Gastrocnemius medialis (tissue), 4 donors: Measurements from ENCODE around the gene ME3. TPM values are rescaled to one million over a fixed set of nuclear protein-coding genes. Genes with fewer than 3 reads are reported as not detected.

ENCODE experiments used
- ATAC-seq, 2 donors: fragments of 150-250 bp; one replicate each; pipeline ENCODE4 v1.9.1; 2016
- DNase-seq, 2 donors: peaks; one replicate each; pipeline ENCODE4 v3.0.0-alpha.2; 2019
- H3K27ac ChIP-seq, 4 donors: fragments of 200-600 bp; sonication (generic); 1 replicate in 1 of 4; 2 replicates in 3 of 4; pipeline ENCODE4 v1.5.1; 2016 to 2018; ENCODE audit warnings: mild to moderate bottlenecking in 2 of 4, moderate library complexity in 1 of 4
- H3K27me3 ChIP-seq, 3 donors: fragments of 200-600 bp; sonication (generic) in 2 of 3; 1 replicate in 1 of 3; 2 replicates in 2 of 3; pipeline versions ENCODE4 v1.5.1 to v1.6.0; 2016 to 2019; ENCODE audit warnings: mild to moderate bottlenecking in 1 of 3, moderate library complexity in 1 of 3
- H3K36me3 ChIP-seq, 2 donors: fragments of 200-600 bp; sonication (generic) in 1 of 2; one replicate each; pipeline ENCODE4 v1.5.1; 2017 to 2018
- H3K4me1 ChIP-seq, 2 donors: fragments of 200-600 bp; sonication (generic) in 1 of 2; one replicate each; pipeline ENCODE4 v1.5.1; 2016 to 2017; ENCODE audit warnings: mild to moderate bottlenecking in 2 of 2
- H3K4me3 ChIP-seq, 4 donors: fragments of 200-600 bp; sonication (generic) in 3 of 4; 1 replicate in 1 of 4; 2 replicates in 3 of 4; pipeline ENCODE4 v1.5.1; 2016 to 2019; ENCODE audit warnings: mild to moderate bottlenecking in 2 of 4
- H3K9me3 ChIP-seq, 3 donors: fragments of 200-600 bp; sonication (generic) in 2 of 3; 1 replicate in 1 of 3; 2 replicates in 2 of 3; pipeline ENCODE4 v1.5.1; 2016 to 2019
- POLR2A ChIP-seq, 2 donors: fragments of 450-650 bp; IDR thresholded peaks; one replicate each; pipeline ENCODE4 v1.6.1; 2017; ENCODE audit warnings: antibody characterized with exemption in 2 of 2, mild to moderate bottlenecking in 2 of 2, moderate library complexity in 2 of 2
- in situ Hi-C, 4 donors: fragments of 200-750 bp; cut with MboI; loops; one replicate each; pipeline versions ENCODE4 v1.15.0 to v1.8.0; 2017; ENCODE audit warnings: low sequenced_read_pairs in 4 of 4
- intact Hi-C: fragments of 100-400 bp; cut with DNase I; formaldehyde crosslinking; loops from one replicate; pipeline ENCODE4 v1.15.1; 2023; ENCODE audit warnings: low total_unique reads
- total RNA-seq, 4 donors: library from RNA; depleted of rRNA; stranded (reverse); fragments of >200 nt; gene quantifications; one replicate each; pipeline versions ENCODE4 v1.1.0 to v1.2.3, GENCODE V29; 2016
- TF ChIP-seq, protein P1 (sequence below), 5 experiments: fragments of 450-650 bp in 3 of 5; fragments of 200-600 bp in 2 of 5; sonication (generic) in 2 of 5; IDR thresholded peaks in 4 of 5; conservative IDR thresholded peaks in 1 of 5; 1 replicate in 4 of 5; 2 replicates in 1 of 5; pipeline ENCODE4 v1.5.1; 2016 to 2019; ENCODE audit warnings: antibody characterized with exemption in 5 of 5, mild to moderate bottlenecking in 3 of 5, moderate library complexity in 3 of 5

The ME3 gene
- total RNA-seq, 4 donors from 2014 or later = 4.2 to 17.0 (median 15.7) TPM

DNA sequence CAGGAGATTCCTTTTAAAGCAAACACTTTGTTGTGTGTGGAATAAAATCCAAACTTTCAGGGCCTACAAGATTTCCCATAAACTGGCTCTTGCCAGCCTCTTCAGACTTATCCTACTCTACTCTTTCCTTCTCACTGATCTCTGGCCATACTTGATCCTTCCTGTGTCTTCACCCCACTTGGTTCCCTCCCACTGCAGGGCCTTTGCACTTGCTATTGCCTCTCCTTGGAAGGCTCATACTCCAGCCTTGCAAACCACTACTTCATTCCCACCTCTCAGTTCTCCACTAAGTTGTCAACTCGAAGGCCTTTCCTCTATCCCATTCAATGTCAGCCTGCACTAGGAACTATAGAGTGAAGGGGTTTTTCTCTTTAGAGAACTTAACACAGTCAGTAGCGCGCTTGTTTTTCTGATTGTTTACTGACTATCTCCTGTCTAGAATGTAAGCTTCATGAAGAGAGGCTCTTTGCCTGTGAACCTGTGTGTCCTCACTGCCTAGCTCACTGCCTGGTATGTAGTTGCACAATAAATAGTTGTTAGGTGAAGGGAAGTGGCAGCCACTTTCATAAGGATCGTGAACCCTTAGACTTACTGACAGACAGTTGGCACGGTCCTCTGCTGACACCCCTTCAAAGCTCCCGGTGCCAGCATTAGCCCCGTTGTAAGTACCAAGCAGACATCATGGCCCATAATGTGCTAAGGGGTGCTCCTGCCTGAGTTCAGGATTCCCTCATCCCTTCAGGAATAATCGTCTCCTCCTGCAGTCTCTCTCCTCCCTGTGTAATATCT is 833 bp upstream of the ME3 start:
- intact Hi-C loops = loop anchor here (5.0 to 10.0 kb wide), 4 partner anchors 46 to 1046 kb away; partner anchors contain the start of genes DLG2, EED and TMEM126B

DNA sequence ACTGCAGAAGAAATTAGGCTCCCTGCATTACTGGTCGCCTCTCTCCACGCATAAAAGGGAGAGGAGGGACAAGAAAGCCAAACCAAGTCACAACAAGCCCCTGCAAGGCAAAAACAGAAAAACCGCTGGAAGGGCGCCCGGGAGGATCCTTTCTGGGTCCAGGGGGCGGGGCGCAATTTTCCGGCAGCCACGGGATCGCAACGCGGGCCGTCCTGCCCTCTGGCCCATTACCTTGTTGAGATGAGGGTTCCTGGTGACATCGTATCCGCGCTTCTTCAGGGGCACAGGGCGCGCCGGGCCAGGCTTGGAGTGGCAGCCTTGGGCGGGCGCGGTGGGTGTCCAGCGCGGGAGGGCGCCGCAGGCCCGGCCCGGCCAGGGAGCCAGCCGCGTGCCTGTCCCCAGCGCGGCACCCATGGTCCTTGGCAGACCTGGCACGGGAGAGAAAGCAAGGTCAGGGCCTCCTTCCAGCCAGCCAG is 847 bp downstream of the ME3 start:
- peak overlapping the region; percentile 64 to 95 (median 90) for H3K4me3 ChIP-seq
- H3K9me3 ChIP-seq = no peaks in the 10 kb centered on the region
- no peaks in the 10 kb centered on the region for H3K36me3 ChIP-seq
- H3K4me1 ChIP-seq = peaks cover 26 to 53% of the 10 kb centered on the region in 2 donors
- H3K27ac ChIP-seq = peak overlapping the region; percentile 88 to 98 (median 96)
- DNase-seq = peak; percentile 53 to 67
- TF ChIP-seq, protein P1, sequence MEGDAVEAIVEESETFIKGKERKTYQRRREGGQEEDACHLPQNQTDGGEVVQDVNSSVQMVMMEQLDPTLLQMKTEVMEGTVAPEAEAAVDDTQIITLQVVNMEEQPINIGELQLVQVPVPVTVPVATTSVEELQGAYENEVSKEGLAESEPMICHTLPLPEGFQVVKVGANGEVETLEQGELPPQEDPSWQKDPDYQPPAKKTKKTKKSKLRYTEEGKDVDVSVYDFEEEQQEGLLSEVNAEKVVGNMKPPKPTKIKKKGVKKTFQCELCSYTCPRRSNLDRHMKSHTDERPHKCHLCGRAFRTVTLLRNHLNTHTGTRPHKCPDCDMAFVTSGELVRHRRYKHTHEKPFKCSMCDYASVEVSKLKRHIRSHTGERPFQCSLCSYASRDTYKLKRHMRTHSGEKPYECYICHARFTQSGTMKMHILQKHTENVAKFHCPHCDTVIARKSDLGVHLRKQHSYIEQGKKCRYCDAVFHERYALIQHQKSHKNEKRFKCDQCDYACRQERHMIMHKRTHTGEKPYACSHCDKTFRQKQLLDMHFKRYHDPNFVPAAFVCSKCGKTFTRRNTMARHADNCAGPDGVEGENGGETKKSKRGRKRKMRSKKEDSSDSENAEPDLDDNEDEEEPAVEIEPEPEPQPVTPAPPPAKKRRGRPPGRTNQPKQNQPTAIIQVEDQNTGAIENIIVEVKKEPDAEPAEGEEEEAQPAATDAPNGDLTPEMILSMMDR (IDR thresholded peaks at IDR 0.05 in 4 of 5, conservative IDR thresholded peaks at IDR 0.05 in 1 of 5) = peak in 1 of 5 experiments; percentile 22
- peak in 1 of 2 donors; percentile 54 for TF ChIP-seq POLR2A (IDR thresholded peaks at IDR 0.05)
- in situ Hi-C loops = loop anchor here in 3 of 4 donors (10.0 kb wide), 3 partner anchors 123 to 143 kb away; partner anchors contain the start of gene PRSS23 (in 1 of the 3)
- peak; percentile 66 to 75 for ATAC-seq
- intact Hi-C loops = loop anchor here (1.0 to 10.0 kb wide), 5 partner anchors 44 to 1044 kb away; partner anchors contain the start of genes DLG2, EED and TMEM126B
- no peaks in the 10 kb centered on the region for H3K27me3 ChIP-seq

More for the DNA sequence above, 833 bp upstream of the ME3 start:
- in situ Hi-C loops = loop anchor here in 3 of 4 donors (10.0 kb wide), 3 partner anchors 122 to 142 kb away; partner anchors contain the start of gene PRSS23 (in 1 of the 3)
- TF ChIP-seq, protein P1 (IDR thresholded peaks at IDR 0.05 in 4 of 5, conservative IDR thresholded peaks at IDR 0.05 in 1 of 5) = no peak
- TF ChIP-seq POLR2A (IDR thresholded peaks at IDR 0.05) = no peak
- Histone ChIP-seq H3K4me3 (peak overlapping the region in 3 of 4 donors; percentile 88 to 95 (median 91)), H3K27ac (peak overlapping the region; percentile 88 to 98 (median 96)), H3K9me3 (no peaks in the 10 kb centered on the region), H3K4me1 (peaks cover 26 to 54% of the 10 kb centered on the region in 2 donors), H3K36me3 (no peaks in the 10 kb centered on the region), H3K27me3 (no peaks in the 10 kb centered on the region)
- ATAC-seq = no peak
- no peak for DNase-seq

DNA sequence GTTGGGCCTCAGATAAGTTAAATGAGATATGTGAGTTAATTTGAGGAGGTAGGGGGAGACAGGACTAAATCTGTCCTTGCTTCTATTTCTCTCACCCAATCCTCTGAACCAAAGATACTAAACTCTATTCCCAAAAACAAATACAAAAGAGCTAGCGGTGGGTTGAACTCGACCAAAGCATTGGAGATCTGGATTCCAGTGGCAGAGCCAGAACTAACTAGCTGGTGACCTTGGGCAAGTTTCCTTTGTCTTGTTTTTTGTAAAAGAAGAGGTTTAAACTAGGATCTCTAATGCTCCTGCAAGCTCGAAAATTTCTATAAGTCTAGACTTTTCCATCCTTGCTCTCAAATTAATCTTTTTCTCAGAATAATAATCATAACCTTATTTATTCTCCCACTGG is 1.5 kb downstream of the ME3 start:
- peak overlapping the region; percentile 88 to 98 (median 96) for H3K27ac ChIP-seq

DNA sequence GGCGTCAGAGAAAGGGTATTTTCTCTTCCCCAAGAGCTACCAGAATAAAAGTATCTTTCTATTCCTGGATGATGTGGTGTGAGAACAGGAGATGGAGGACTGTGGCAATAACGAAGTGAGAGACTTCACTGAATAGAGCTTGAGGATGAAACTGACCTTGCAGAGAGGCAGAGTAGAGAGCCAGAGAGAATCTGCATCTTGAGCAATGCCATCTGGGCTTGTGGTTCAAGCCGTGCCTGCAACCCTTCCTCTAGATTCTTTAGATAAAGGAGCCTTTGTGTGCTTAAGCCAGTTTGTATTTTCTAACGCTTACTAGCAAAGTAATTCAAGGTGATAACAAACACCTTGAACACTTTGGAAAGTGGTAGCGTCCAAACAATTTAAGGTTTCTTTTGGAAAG is 2.2 kb downstream of the ME3 start:
- H3K9me3 ChIP-seq = no peaks in the 10 kb centered on the region
- H3K27me3 ChIP-seq = no peaks in the 10 kb centered on the region
- intact Hi-C loops = loop anchor here (5.0 to 10.0 kb wide), 4 partner anchors 43 to 1043 kb away; partner anchors contain the start of genes DLG2, EED and TMEM126B
- DNase-seq (no peak), ATAC-seq (peak in 1 of 2 donors; percentile 41)
- TF ChIP-seq, protein P1 (IDR thresholded peaks at IDR 0.05 in 4 of 5, conservative IDR thresholded peaks at IDR 0.05 in 1 of 5) = no peak
- no peak for TF ChIP-seq POLR2A (IDR thresholded peaks at IDR 0.05)
- in situ Hi-C loops = loop anchor here in 3 of 4 donors (10.0 kb wide), 3 partner anchors 125 to 145 kb away; partner anchors contain the start of gene PRSS23 (in 1 of the 3)
- peak overlapping the region; percentile 88 to 98 (median 96) for H3K27ac ChIP-seq
- peak overlapping the region in 1 of 4 donors; percentile 95 for H3K4me3 ChIP-seq
- no peaks in the 10 kb centered on the region for H3K36me3 ChIP-seq
- peaks cover 19 to 39% of the 10 kb centered on the region in 2 donors for H3K4me1 ChIP-seq

More for the DNA sequence above, 1.5 kb downstream of the ME3 start:
- DNase-seq (no peak), ATAC-seq (no peak)
- Histone ChIP-seq H3K27me3 (no peaks in the 10 kb centered on the region), H3K36me3 (no peaks in the 10 kb centered on the region), H3K4me3 (peak overlapping the region; percentile 64 to 95 (median 90)), H3K4me1 (peaks cover 26 to 46% of the 10 kb centered on the region in 2 donors), H3K9me3 (no peaks in the 10 kb centered on the region)
- TF ChIP-seq, protein P1 (IDR thresholded peaks at IDR 0.05 in 4 of 5, conservative IDR thresholded peaks at IDR 0.05 in 1 of 5) = no peak
- TF ChIP-seq POLR2A (IDR thresholded peaks at IDR 0.05) = no peak
- in situ Hi-C loops = loop anchor here in 3 of 4 donors (10.0 kb wide), 3 partner anchors 124 to 144 kb away; partner anchors contain the start of gene PRSS23 (in 1 of the 3)
- intact Hi-C loops = loop anchor here (1.0 to 10.0 kb wide), 5 partner anchors 44 to 1044 kb away; partner anchors contain the start of genes DLG2, EED and TMEM126B
